Kidney tubule cell (primary cell): Measurements from ENCODE around the gene SDF2L1.
A peak's percentile ranks its signal among the peaks of the same experiment; 100 is the strongest.
"Not testable (repeated sequence)": the region's sequence is repeated elsewhere in the genome, so short reads cannot be mapped to it uniquely, and the experiment has no call there.

ENCODE experiments used
- DNase-seq: peaks from one replicate; pipeline ENCODE4 v3.0.0-alpha.2; 2018; ENCODE audit warnings: low spot score

SDF2L1 gene

GRCh38 chr22:21661991-21662390 is 19.9 kb downstream of the SDF2L1 start:
- DNase-seq: no peak

- DNase-seq: no peak
Measured at GRCh38 chr22:21663738-21664137, 21.6 kb downstream of the SDF2L1 start.

- DNase-seq: no peak
Measured at GRCh38 chr22:21665047-21665851, 23.1 kb downstream of the SDF2L1 start.

GRCh38 chr22:21666786-21667185 is 24.7 kb downstream of the SDF2L1 start:
- no peak for DNase-seq

GRCh38 chr22:21669026-21669425 is 26.9 kb downstream of the SDF2L1 start:
- peak; percentile 39 for DNase-seq

- DNase-seq: no peak
Measured at GRCh38 chr22:21672107-21672629, 30.1 kb downstream of the SDF2L1 start.

GRCh38 chr22:21673534-21674321 is 31.6 kb downstream of the SDF2L1 start:
- DNase-seq: no peak

- DNase-seq: peak; percentile 46
Measured at GRCh38 chr22:21674638-21675245, 32.6 kb downstream of the SDF2L1 start.

GRCh38 chr22:21677606-21678443 is 35.7 kb downstream of the SDF2L1 start:
- DNase-seq: no peak

- not testable (repeated sequence) for DNase-seq
Measured at GRCh38 chr22:21678842-21679241, 36.7 kb downstream of the SDF2L1 start.

- DNase-seq: no peak
Measured at GRCh38 chr22:21679383-21679782, 37.3 kb downstream of the SDF2L1 start.

- DNase-seq: no peak
Measured at GRCh38 chr22:21680830-21681565, 38.9 kb downstream of the SDF2L1 start.

- peak; percentile 49 for DNase-seq
Measured at GRCh38 chr22:21681566-21682370, 39.7 kb downstream of the SDF2L1 start.

- DNase-seq: peak; percentile 62
Measured at GRCh38 chr22:21682385-21683175, 40.5 kb downstream of the SDF2L1 start.

- no peak for DNase-seq
Measured at GRCh38 chr22:21683401-21683811, 41.3 kb downstream of the SDF2L1 start.

GRCh38 chr22:21684492-21685163 is 42.5 kb downstream of the SDF2L1 start:
- no peak for DNase-seq

- no peak for DNase-seq
Measured at GRCh38 chr22:21685164-21685513, 43.0 kb downstream of the SDF2L1 start.

- DNase-seq: no peak
Measured at GRCh38 chr22:21686193-21686608, 44.1 kb downstream of the SDF2L1 start.
